ENCODE measurements around the gene SEC16A.

GRCh38 chr9:136407911-136408310 lies 74.9 kb downstream of the SEC16A start:
- TF ChIP-seq CTCF (IDR thresholded peaks at IDR 0.05; ENCODE audit: insufficient read depth, low read length) (no peak), POLR2AphosphoS5 (IDR thresholded peaks at IDR 0.05; ENCODE audit: low read depth) (no peak), REST (IDR thresholded peaks at IDR 0.05; ENCODE audit: insufficient replicate concordance, low read depth) (no peak), SPI1 (IDR thresholded peaks at IDR 0.05; ENCODE audit: borderline replicate concordance, low read depth) (no peak), GABPA (IDR thresholded peaks at IDR 0.05; ENCODE audit: low read depth) (no peak)
